ENCODE results near the gene GNAZ. TPM values are rescaled to one million over a fixed set of nuclear protein-coding genes. Genes with fewer than 3 reads are reported as not detected.

Gene GNAZ
- total RNA-seq, 1 donor from 2014 or later = 1.1 TPM

GRCh38 chr22:23157560-23158515, 87.5 kb downstream of the GNAZ start:
- Histone ChIP-seq H4K20me1 (ENCODE audit: insufficient read depth, low read length) (no peaks in the 10 kb centered on the region), H3K9ac (ENCODE audit: low read length) (no peak overlapping the region), H3K4me3 (ENCODE audit: insufficient read depth, low read depth, low read length) (no peak overlapping the region), H3K27me3 (ENCODE audit: insufficient read depth, low read length) (no peaks in the 10 kb centered on the region), H3K4me1 (ENCODE audit: insufficient read depth, low read length) (no peaks in the 10 kb centered on the region), H3K9me3 (ENCODE audit: insufficient read depth, low read depth, low read length) (no peaks in the 10 kb centered on the region), H3K4me2 (ENCODE audit: low read length) (no peak overlapping the region), H3K36me3 (ENCODE audit: insufficient read depth, low read length) (no peaks in the 10 kb centered on the region), H3K27ac (ENCODE audit: low read depth, low read length) (no peak overlapping the region), H3K79me2 (ENCODE audit: insufficient read depth, low read length) (no peaks in the 10 kb centered on the region), H2AFZ (ENCODE audit: low read depth, low read length) (no peak overlapping the region)
- no peak for FAIRE-seq
- TF ChIP-seq EZH2 (IDR thresholded peaks at IDR 0.05; ENCODE audit: insufficient read depth, low read length) = no peak
- no peak for TF ChIP-seq CTCF (IDR thresholded peaks at IDR 0.05; ENCODE audit: insufficient read depth, low read depth, low read length)
- H3K27ac Mint-ChIP-seq (ENCODE audit: unreplicated experiment) = no peak overlapping the region
- H3K9me3 Mint-ChIP-seq (ENCODE audit: unreplicated experiment) = no peaks in the 10 kb centered on the region
- peaks cover 20% of the 10 kb centered on the region for H3K27me3 Mint-ChIP-seq (ENCODE audit: low read depth, unreplicated experiment)
- H3K4me3 Mint-ChIP-seq (ENCODE audit: unreplicated experiment) = no peak overlapping the region
- peaks cover 8% of the 10 kb centered on the region for H3K36me3 Mint-ChIP-seq (ENCODE audit: low read depth, unreplicated experiment)
- no peak for DNase-seq (ENCODE audit: low read depth)
- no peaks in the 10 kb centered on the region for H3K4me1 Mint-ChIP-seq (ENCODE audit: low read depth, unreplicated experiment)

GRCh38 chr22:23158516-23159290, 88.4 kb downstream of the GNAZ start:
- H3K9me3 Mint-ChIP-seq (ENCODE audit: unreplicated experiment) = no peaks in the 10 kb centered on the region

More at GRCh38 chr22:23158516-23159290, 88.4 kb downstream of the GNAZ start:
- no peak overlapping the region for H3K9ac ChIP-seq (ENCODE audit: low read length)
- TF ChIP-seq CTCF (IDR thresholded peaks at IDR 0.05; ENCODE audit: insufficient read depth, low read depth, low read length) = no peak
- no peak for TF ChIP-seq EZH2 (IDR thresholded peaks at IDR 0.05; ENCODE audit: insufficient read depth, low read length)
- H3K27me3 ChIP-seq (ENCODE audit: insufficient read depth, low read length) = no peaks in the 10 kb centered on the region
- H3K4me3 ChIP-seq (ENCODE audit: insufficient read depth, low read depth, low read length) = no peak overlapping the region
- no peaks in the 10 kb centered on the region for H4K20me1 ChIP-seq (ENCODE audit: insufficient read depth, low read length)
- Mint-ChIP-seq H3K4me3 (ENCODE audit: unreplicated experiment) (no peak overlapping the region), H3K27me3 (ENCODE audit: low read depth, unreplicated experiment) (peaks cover 20% of the 10 kb centered on the region), H3K27ac (ENCODE audit: unreplicated experiment) (no peak overlapping the region), H3K4me1 (ENCODE audit: low read depth, unreplicated experiment) (no peaks in the 10 kb centered on the region), H3K36me3 (ENCODE audit: low read depth, unreplicated experiment) (peaks cover 8% of the 10 kb centered on the region)
- H2AFZ ChIP-seq (ENCODE audit: low read depth, low read length) = no peak overlapping the region
- FAIRE-seq (no peak), DNase-seq (ENCODE audit: low read depth) (no peak)
- H3K4me2 ChIP-seq (ENCODE audit: low read length) = no peak overlapping the region
- H3K79me2 ChIP-seq (ENCODE audit: insufficient read depth, low read length) = no peaks in the 10 kb centered on the region
- no peak overlapping the region for H3K27ac ChIP-seq (ENCODE audit: low read depth, low read length)
- no peaks in the 10 kb centered on the region for H3K9me3 ChIP-seq (ENCODE audit: insufficient read depth, low read depth, low read length)
- H3K4me1 ChIP-seq (ENCODE audit: insufficient read depth, low read length) = no peaks in the 10 kb centered on the region
- no peaks in the 10 kb centered on the region for H3K36me3 ChIP-seq (ENCODE audit: insufficient read depth, low read length)

Data from astrocyte (in vitro differentiated cells and primary cell).